Measurements from ENCODE around the gene PRKCD. TPM values are rescaled to one million over a fixed set of nuclear protein-coding genes. Genes with fewer than 3 reads are reported as not detected.
"Not testable (repeated sequence)": the region's sequence is repeated elsewhere in the genome, so short reads cannot be mapped to it uniquely, and the experiment has no call there.

The PRKCD gene
- total RNA-seq, 1 donor from 2014 or later = 15.3 TPM

- intact Hi-C loops (cut with DNase I) = no loop called here
- no peak for ATAC-seq (ENCODE audit: poor library complexity)
Measured at GRCh38 chr3:53137221-53137620, 23.8 kb upstream of the PRKCD start.

GRCh38 chr3:53137835-53138446, 23.1 kb upstream of the PRKCD start:
- ATAC-seq (ENCODE audit: poor library complexity) = no peak
- intact Hi-C loops (cut with DNase I) = no loop called here

More at GRCh38 chr3:53137221-53137620, 23.8 kb upstream of the PRKCD start:
- no peak for DNase-seq

GRCh38 chr3:53139906-53140846, 20.8 kb upstream of the PRKCD start:
- DNase-seq = no peak
- intact Hi-C loops (cut with DNase I) = no loop called here
- ATAC-seq (ENCODE audit: poor library complexity) = no peak

More at GRCh38 chr3:53137835-53138446, 23.1 kb upstream of the PRKCD start:
- no peak for DNase-seq

- DNase-seq (no peak), ATAC-seq (ENCODE audit: poor library complexity) (peak; percentile 57)
- intact Hi-C loops (cut with DNase I) = no loop called here
Measured at GRCh38 chr3:53140847-53141845, 19.9 kb upstream of the PRKCD start.

GRCh38 chr3:53142986-53143385, 18.0 kb upstream of the PRKCD start:
- peak; percentile 54 for DNase-seq
- intact Hi-C loops (cut with DNase I) = no loop called here
- peak; percentile 42 for ATAC-seq (ENCODE audit: poor library complexity)

GRCh38 chr3:53144446-53144845, 16.6 kb upstream of the PRKCD start:
- ATAC-seq (ENCODE audit: poor library complexity) (no peak), DNase-seq (no peak)
- intact Hi-C loops (cut with DNase I) = no loop called here

- ATAC-seq (ENCODE audit: poor library complexity) (no peak), DNase-seq (no peak)
- intact Hi-C loops (cut with DNase I) = no loop called here
Measured at GRCh38 chr3:53144862-53145712, 15.9 kb upstream of the PRKCD start.

GRCh38 chr3:53145713-53146080, 15.3 kb upstream of the PRKCD start:
- DNase-seq = no peak
- no peak for ATAC-seq (ENCODE audit: poor library complexity)
- intact Hi-C loops (cut with DNase I) = no loop called here

GRCh38 chr3:53146319-53146891, 14.6 kb upstream of the PRKCD start:
- ATAC-seq (ENCODE audit: poor library complexity) (no peak), DNase-seq (no peak)
- intact Hi-C loops (cut with DNase I) = no loop called here

- ATAC-seq (ENCODE audit: poor library complexity) = peak; percentile 35
- intact Hi-C loops (cut with DNase I) = no loop called here
- DNase-seq = no peak
Measured at GRCh38 chr3:53147151-53147902, 13.7 kb upstream of the PRKCD start.

- DNase-seq (no peak), ATAC-seq (ENCODE audit: poor library complexity) (no peak)
- intact Hi-C loops (cut with DNase I) = no loop called here
Measured at GRCh38 chr3:53147903-53148400, 13.1 kb upstream of the PRKCD start.

GRCh38 chr3:53149006-53149690, 11.9 kb upstream of the PRKCD start:
- ATAC-seq (ENCODE audit: poor library complexity) = no peak
- intact Hi-C loops (cut with DNase I) = no loop called here
- DNase-seq = no peak

GRCh38 chr3:53149699-53150098, 11.3 kb upstream of the PRKCD start:
- no peak for ATAC-seq (ENCODE audit: poor library complexity)
- intact Hi-C loops (cut with DNase I) = no loop called here
- no peak for DNase-seq

GRCh38 chr3:53150247-53151085, 10.5 kb upstream of the PRKCD start:
- peak; percentile 43 for ATAC-seq (ENCODE audit: poor library complexity)
- DNase-seq = no peak
- intact Hi-C loops (cut with DNase I) = no loop called here

- DNase-seq; intact Hi-C loops (cut with DNase I); ATAC-seq (ENCODE audit: poor library complexity): not testable (repeated sequence)
Measured at GRCh38 chr3:53151086-53151438, 9.9 kb upstream of the PRKCD start.

- ATAC-seq (ENCODE audit: poor library complexity) = no peak
- DNase-seq = no peak
- intact Hi-C loops (cut with DNase I) = no loop called here
Measured at GRCh38 chr3:53151465-53151864, 9.5 kb upstream of the PRKCD start.

Measured in Right ventricle myocardium superior (tissue), 1 donor.